ENCODE results near the gene BDKRB2. TPM values are rescaled to one million over a fixed set of nuclear protein-coding genes. Genes with fewer than 3 reads are reported as not detected.

Gene BDKRB2
- total and polyA plus RNA-seq, 2 donors (not counting 1 experiment from before 2014, with no cell fraction given) = 24.0 to 91.5 TPM

DNA sequence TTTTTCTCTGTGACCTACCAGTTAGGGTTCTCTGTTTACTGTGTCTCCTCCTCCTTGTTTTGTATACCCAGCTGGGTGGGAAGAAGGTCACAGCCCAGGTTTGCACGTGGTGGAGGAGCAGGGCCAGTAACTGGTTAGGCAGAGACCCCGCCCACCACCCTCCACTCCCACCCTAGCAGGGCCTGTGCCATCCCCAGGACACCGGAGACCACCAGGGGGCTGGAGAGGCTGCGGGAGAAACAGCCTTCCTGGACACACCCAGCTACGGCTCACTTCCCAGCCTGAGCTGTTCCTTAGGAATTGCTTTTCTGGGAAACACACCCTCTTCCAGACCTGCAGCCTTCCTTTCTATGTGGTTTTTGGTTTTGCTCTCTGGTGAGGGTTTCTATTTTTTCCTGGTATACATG lies 21.1 kb downstream of the BDKRB2 start:
- no peaks in the 10 kb centered on the region for H3K79me2 ChIP-seq (ENCODE audit: control insufficient read depth, insufficient read depth, low read length)
- peak; percentile 62 to 83 for DNase-seq (ENCODE audit: low read depth in 2 of 2)
- H3K4me1 ChIP-seq (ENCODE audit: control insufficient read depth, extremely low read depth, insufficient read depth, low read length) = no peaks in the 10 kb centered on the region
- no peak overlapping the region for H3K27ac ChIP-seq (ENCODE audit: insufficient read depth, low read length)
- H3K4me2 ChIP-seq (ENCODE audit: extremely low read depth, insufficient read depth, low read length) = no peak overlapping the region
- no peak overlapping the region for H3K9ac ChIP-seq (ENCODE audit: insufficient read depth, low read length)
- no peaks in the 10 kb centered on the region for H3K36me3 ChIP-seq (ENCODE audit: control insufficient read depth, insufficient read depth, low read length)
- no peaks in the 10 kb centered on the region for H4K20me1 ChIP-seq (ENCODE audit: control insufficient read depth, extremely low read depth, insufficient read depth, low read length)
- no peak overlapping the region for H3K4me3 ChIP-seq (replicated peaks in 1 of 4; ENCODE audit: control extremely low read depth in 1 of 4, insufficient read depth in 1 of 4, low read depth in 3 of 4, low read length in 4 of 4)
- H3K9me3 ChIP-seq (ENCODE audit: control insufficient read depth, insufficient read depth, low read depth, low read length) = no peaks in the 10 kb centered on the region
- no peak for TF ChIP-seq EZH2 (IDR thresholded peaks at IDR 0.05; ENCODE audit: low read length, missing control alignments)
- TF ChIP-seq, protein P1, sequence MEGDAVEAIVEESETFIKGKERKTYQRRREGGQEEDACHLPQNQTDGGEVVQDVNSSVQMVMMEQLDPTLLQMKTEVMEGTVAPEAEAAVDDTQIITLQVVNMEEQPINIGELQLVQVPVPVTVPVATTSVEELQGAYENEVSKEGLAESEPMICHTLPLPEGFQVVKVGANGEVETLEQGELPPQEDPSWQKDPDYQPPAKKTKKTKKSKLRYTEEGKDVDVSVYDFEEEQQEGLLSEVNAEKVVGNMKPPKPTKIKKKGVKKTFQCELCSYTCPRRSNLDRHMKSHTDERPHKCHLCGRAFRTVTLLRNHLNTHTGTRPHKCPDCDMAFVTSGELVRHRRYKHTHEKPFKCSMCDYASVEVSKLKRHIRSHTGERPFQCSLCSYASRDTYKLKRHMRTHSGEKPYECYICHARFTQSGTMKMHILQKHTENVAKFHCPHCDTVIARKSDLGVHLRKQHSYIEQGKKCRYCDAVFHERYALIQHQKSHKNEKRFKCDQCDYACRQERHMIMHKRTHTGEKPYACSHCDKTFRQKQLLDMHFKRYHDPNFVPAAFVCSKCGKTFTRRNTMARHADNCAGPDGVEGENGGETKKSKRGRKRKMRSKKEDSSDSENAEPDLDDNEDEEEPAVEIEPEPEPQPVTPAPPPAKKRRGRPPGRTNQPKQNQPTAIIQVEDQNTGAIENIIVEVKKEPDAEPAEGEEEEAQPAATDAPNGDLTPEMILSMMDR (conservative IDR thresholded peaks at IDR 0.05 in 1 of 2, IDR thresholded peaks at IDR 0.05 in 1 of 2; ENCODE audit: low read depth in 1 of 2, low read length in 2 of 2) = peak; percentile 15 to 43
- H2AFZ ChIP-seq (ENCODE audit: low read length) = no peak overlapping the region
- no peaks in the 10 kb centered on the region for H3K27me3 ChIP-seq (ENCODE audit: control insufficient read depth, insufficient read depth, low read length)

GRCh38 chr14:96227428-96227827 lies 22.8 kb downstream of the BDKRB2 start:
- Histone ChIP-seq H3K9me3 (ENCODE audit: control insufficient read depth, insufficient read depth, low read depth, low read length) (no peaks in the 10 kb centered on the region), H4K20me1 (ENCODE audit: control insufficient read depth, extremely low read depth, insufficient read depth, low read length) (no peaks in the 10 kb centered on the region), H3K4me1 (ENCODE audit: control insufficient read depth, extremely low read depth, insufficient read depth, low read length) (no peaks in the 10 kb centered on the region), H3K4me3 (replicated peaks in 1 of 4; ENCODE audit: control extremely low read depth in 1 of 4, insufficient read depth in 1 of 4, low read depth in 3 of 4, low read length in 4 of 4) (no peak overlapping the region), H3K36me3 (ENCODE audit: control insufficient read depth, insufficient read depth, low read length) (no peaks in the 10 kb centered on the region), H2AFZ (ENCODE audit: low read length) (no peak overlapping the region), H3K4me2 (ENCODE audit: extremely low read depth, insufficient read depth, low read length) (no peak overlapping the region), H3K9ac (ENCODE audit: insufficient read depth, low read length) (no peak overlapping the region), H3K27ac (ENCODE audit: insufficient read depth, low read length) (no peak overlapping the region), H3K27me3 (ENCODE audit: control insufficient read depth, insufficient read depth, low read length) (no peaks in the 10 kb centered on the region), H3K79me2 (ENCODE audit: control insufficient read depth, insufficient read depth, low read length) (no peaks in the 10 kb centered on the region)
- DNase-seq (ENCODE audit: low read depth in 2 of 2) = no peak
- TF ChIP-seq, protein P1 (conservative IDR thresholded peaks at IDR 0.05 in 1 of 2, IDR thresholded peaks at IDR 0.05 in 1 of 2; ENCODE audit: low read depth in 1 of 2, low read length in 2 of 2) = no peak
- no peak for TF ChIP-seq EZH2 (IDR thresholded peaks at IDR 0.05; ENCODE audit: low read length, missing control alignments)

DNA sequence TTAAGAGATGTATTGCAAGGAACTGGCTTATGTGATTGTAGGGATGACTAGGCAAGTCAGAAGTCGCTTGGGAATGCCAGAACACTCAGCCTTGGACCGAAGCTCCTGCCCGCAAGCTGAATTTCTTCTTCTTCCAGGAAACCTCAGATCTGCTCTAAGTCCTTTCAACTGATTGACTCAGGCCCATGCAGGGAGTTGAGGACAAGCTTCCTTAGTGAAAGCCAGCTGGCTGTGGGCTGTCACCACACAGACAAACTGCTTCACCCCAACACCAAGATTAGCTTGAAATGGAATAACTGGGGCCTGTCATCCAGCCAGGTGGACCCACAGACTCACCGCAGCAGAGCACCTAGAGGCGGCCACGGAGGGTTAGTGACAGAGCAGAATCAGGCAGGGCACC lies 24.7 kb downstream of the BDKRB2 start:
- Histone ChIP-seq H2AFZ (ENCODE audit: low read length) (no peak overlapping the region), H3K9ac (ENCODE audit: insufficient read depth, low read length) (no peak overlapping the region), H3K27me3 (ENCODE audit: control insufficient read depth, insufficient read depth, low read length) (no peaks in the 10 kb centered on the region), H3K9me3 (ENCODE audit: control insufficient read depth, insufficient read depth, low read depth, low read length) (no peaks in the 10 kb centered on the region), H3K4me2 (ENCODE audit: extremely low read depth, insufficient read depth, low read length) (no peak overlapping the region), H3K27ac (ENCODE audit: insufficient read depth, low read length) (no peak overlapping the region), H3K36me3 (ENCODE audit: control insufficient read depth, insufficient read depth, low read length) (no peaks in the 10 kb centered on the region), H4K20me1 (ENCODE audit: control insufficient read depth, extremely low read depth, insufficient read depth, low read length) (no peaks in the 10 kb centered on the region), H3K79me2 (ENCODE audit: control insufficient read depth, insufficient read depth, low read length) (no peaks in the 10 kb centered on the region), H3K4me1 (ENCODE audit: control insufficient read depth, extremely low read depth, insufficient read depth, low read length) (no peaks in the 10 kb centered on the region), H3K4me3 (replicated peaks in 1 of 4; ENCODE audit: control extremely low read depth in 1 of 4, insufficient read depth in 1 of 4, low read depth in 3 of 4, low read length in 4 of 4) (no peak overlapping the region)
- DNase-seq (ENCODE audit: low read depth in 2 of 2) = no peak
- TF ChIP-seq, protein P1 (conservative IDR thresholded peaks at IDR 0.05 in 1 of 2, IDR thresholded peaks at IDR 0.05 in 1 of 2; ENCODE audit: low read depth in 1 of 2, low read length in 2 of 2) = no peak
- no peak for TF ChIP-seq EZH2 (IDR thresholded peaks at IDR 0.05; ENCODE audit: low read length, missing control alignments)
